Lower leg skin (tissue), 4 donors: ENCODE data around the gene PSME2. TPM values are rescaled to one million over a fixed set of nuclear protein-coding genes. Genes with fewer than 3 reads are reported as not detected.

Experiments used
- DNase-seq, 2 donors: peaks; one replicate each; pipeline ENCODE4 v3.0.0-alpha.2; 2019; ENCODE audit warnings: low spot score in 2 of 2
- H3K4me3 ChIP-seq: fragments of 200-600 bp; sonication (generic); 2 replicates; pipeline ENCODE4 v1.5.1; 2017; ENCODE audit warnings: mild to moderate bottlenecking, low read depth; ENCODE audit not compliant: poor library complexity, severe bottlenecking
- CTCF ChIP-seq, 3 donors: fragments of 450-650 bp; IDR thresholded peaks; one replicate each; pipeline ENCODE4 v1.5.1; 2016; ENCODE audit warnings: antibody characterized with exemption in 3 of 3, mild to moderate bottlenecking in 3 of 3, moderate library complexity in 2 of 3
- POLR2A ChIP-seq, 2 donors: fragments of 450-650 bp; IDR thresholded peaks; one replicate each; pipeline ENCODE4 v1.6.1; 2016 to 2017; ENCODE audit warnings: antibody characterized with exemption in 2 of 2, mild to moderate bottlenecking in 1 of 2, moderate library complexity in 1 of 2
- WGBS, 2 donors: methylation state at CpG; one replicate each; pipeline ENCODE4 v1.1.5; 2018; 5-methylcytosine and 5-hydroxymethylcytosine counted together
- intact Hi-C: fragments of 100-400 bp; cut with DNase I; formaldehyde crosslinking; loops from one replicate; pipeline ENCODE4 v1.15.0; 2023; ENCODE audit warnings: low total_unique reads
- total RNA-seq, 4 donors: library from RNA; depleted of rRNA; stranded (reverse); fragments of >200 nt; gene quantifications; one replicate each; pipeline ENCODE4 v1.1.0, GENCODE V29; 2016

The PSME2 gene
- 10 to 100 TPM; 23.2 to 50.2 (median 31.2) TPM for total RNA-seq

GRCh38 chr14:24146453-24146977 lies at the start of gene PSME2:
TSS of gene PSME2 (minus strand) at chr14:24146610. CDS start at chr14:24146581, 29 bp downstream.
- H3K4me3 ChIP-seq = peak within 1 kb of the TSS; percentile 94
- peak; percentile 92 to 98 for DNase-seq
- 1 to 2% methylated on average over 20 to 25 of the region's 25 CpGs for WGBS, 2 donors
- no peak for TF ChIP-seq POLR2A (IDR thresholded peaks at IDR 0.05)
- peak in 1 of 3 donors; percentile 14 for TF ChIP-seq CTCF (IDR thresholded peaks at IDR 0.05)
- intact Hi-C loops = no loop called here

GRCh38 chr14:24195186-24196070 lies 49.0 kb upstream of the PSME2 start, which contains the start of gene TM9SF1:
TSS of gene TM9SF1 (minus strand) at chr14:24195441. CDS start at chr14:24195019, 422 bp downstream.
- peak; percentile 81 to 97 for DNase-seq
- TF ChIP-seq CTCF (IDR thresholded peaks at IDR 0.05) (no peak), POLR2A (IDR thresholded peaks at IDR 0.05) (no peak)
- WGBS, 2 donors = 1% methylated on average over 52 of the region's 89 CpGs
- H3K4me3 ChIP-seq = peak within 1 kb of the TSS; percentile 82
- intact Hi-C loops = no loop called here

- intact Hi-C loops = no loop called here
- TF ChIP-seq POLR2A (IDR thresholded peaks at IDR 0.05) = no peak
- no peak for TF ChIP-seq CTCF (IDR thresholded peaks at IDR 0.05)
- 39 to 47% methylated on average over 8 of the region's 8 CpGs for WGBS, 2 donors
- H3K4me3 ChIP-seq = peak overlapping the region; percentile 82
- DNase-seq = no peak
Measured at GRCh38 chr14:24194873-24195185, 48.4 kb upstream of the PSME2 start.

GRCh38 chr14:24194186-24194872 lies 47.9 kb upstream of the PSME2 start:
- WGBS, 2 donors = 68 to 82% methylated on average over 7 of the region's 7 CpGs
- intact Hi-C loops = no loop called here
- H3K4me3 ChIP-seq = no peak overlapping the region
- no peak for DNase-seq
- TF ChIP-seq CTCF (IDR thresholded peaks at IDR 0.05) = no peak
- TF ChIP-seq POLR2A (IDR thresholded peaks at IDR 0.05) = no peak

GRCh38 chr14:24192933-24193332 lies 46.5 kb upstream of the PSME2 start:
- intact Hi-C loops = no loop called here
- 94 to 95% methylated on average over 15 of the region's 15 CpGs for WGBS, 2 donors
- no peak for DNase-seq
- TF ChIP-seq POLR2A (IDR thresholded peaks at IDR 0.05) (no peak), CTCF (IDR thresholded peaks at IDR 0.05) (no peak)
- H3K4me3 ChIP-seq = no peak overlapping the region
